Karpas-422 (cell line): ENCODE measurements around the gene KLHDC4. TPM values are rescaled to one million over a fixed set of nuclear protein-coding genes. Genes with fewer than 3 reads are reported as not detected.
A peak's percentile ranks its signal among the peaks of the same experiment; 100 is the strongest.

Source experiments
- DNase-seq: peaks from one replicate; pipeline ENCODE4 v3.0.0-alpha.2; 2015
- H2AFZ ChIP-seq: fragments of 200-600 bp; sonication (generic); 2 replicates; pipeline ENCODE4 v1.6.1; 2014; ENCODE audit warnings: antibody characterized with exemption, low read length, mixed read lengths
- H3K27ac ChIP-seq: fragments of 200-600 bp; sonication (generic); 2 replicates; pipeline ENCODE4 v1.5.1; 2014; ENCODE audit warnings: mild to moderate bottlenecking, low read length, moderate library complexity
- H3K27me3 ChIP-seq: fragments of 200-600 bp; sonication (generic); 2 replicates; pipeline ENCODE4 v1.6.1; 2014; ENCODE audit warnings: low read length, mixed read lengths
- H3K36me3 ChIP-seq: fragments of 200-600 bp; sonication (generic); 2 replicates; pipeline ENCODE4 v1.6.1; 2014; ENCODE audit warnings: low read length, mixed read lengths; ENCODE audit not compliant: insufficient read depth
- H3K4me1 ChIP-seq: fragments of 200-600 bp; sonication (generic); 2 replicates; pipeline ENCODE4 v1.6.1; 2014; ENCODE audit warnings: mild to moderate bottlenecking, low read length, mixed read lengths
- H3K4me2 ChIP-seq: fragments of 200-600 bp; sonication (generic); 2 replicates; pipeline ENCODE4 v1.6.1; 2014; ENCODE audit warnings: low read length, low read depth, mild to moderate bottlenecking; ENCODE audit not compliant: poor library complexity, severe bottlenecking
- H3K4me3 ChIP-seq: fragments of 200-600 bp; sonication (generic); 2 replicates; pipeline ENCODE4 v1.5.1; 2014; ENCODE audit warnings: mild to moderate bottlenecking, antibody characterized with exemption, low read length, mixed read lengths
- H3K79me2 ChIP-seq: fragments of 200-600 bp; sonication (generic); 2 replicates; pipeline ENCODE4 v1.6.1; 2014; ENCODE audit warnings: mild to moderate bottlenecking, low read length, mixed read lengths
- H3K9ac ChIP-seq: fragments of 200-600 bp; sonication (generic); 2 replicates; pipeline ENCODE4 v1.6.0; 2014; ENCODE audit warnings: low read length
- H3K9me2 ChIP-seq: fragments of 200-600 bp; sonication (generic), shearing (Covaris generic); replicated peaks from 2 replicates; pipeline ENCODE4 v1.6.0; 2014; ENCODE audit warnings: mild to moderate bottlenecking, low read length, moderate library complexity; ENCODE audit not compliant: insufficient read depth
- H3K9me3 ChIP-seq: fragments of 300-700, 200-600 bp; sonication (generic); 2 replicates; pipeline ENCODE4 v1.6.1; 2014; ENCODE audit warnings: low read length, mixed read lengths
- H4K20me1 ChIP-seq: fragments of 200-600 bp; sonication (generic); 2 replicates; pipeline ENCODE4 v1.6.1; 2014; ENCODE audit warnings: mild to moderate bottlenecking, antibody characterized with exemption, low read length, low read depth; ENCODE audit not compliant: insufficient read depth
- total RNA-seq: library from RNA; depleted of rRNA; stranded (reverse); fragments of >200 nt; shearing (Covaris generic); gene quantifications from 2 replicates; pipeline ENCODE4 v1.2.3, GENCODE V29; 2014; ENCODE audit warnings: low replicate concordance

The KLHDC4 gene
- total RNA-seq, 1 experiment from 2014 or later = 21.1 TPM

DNA sequence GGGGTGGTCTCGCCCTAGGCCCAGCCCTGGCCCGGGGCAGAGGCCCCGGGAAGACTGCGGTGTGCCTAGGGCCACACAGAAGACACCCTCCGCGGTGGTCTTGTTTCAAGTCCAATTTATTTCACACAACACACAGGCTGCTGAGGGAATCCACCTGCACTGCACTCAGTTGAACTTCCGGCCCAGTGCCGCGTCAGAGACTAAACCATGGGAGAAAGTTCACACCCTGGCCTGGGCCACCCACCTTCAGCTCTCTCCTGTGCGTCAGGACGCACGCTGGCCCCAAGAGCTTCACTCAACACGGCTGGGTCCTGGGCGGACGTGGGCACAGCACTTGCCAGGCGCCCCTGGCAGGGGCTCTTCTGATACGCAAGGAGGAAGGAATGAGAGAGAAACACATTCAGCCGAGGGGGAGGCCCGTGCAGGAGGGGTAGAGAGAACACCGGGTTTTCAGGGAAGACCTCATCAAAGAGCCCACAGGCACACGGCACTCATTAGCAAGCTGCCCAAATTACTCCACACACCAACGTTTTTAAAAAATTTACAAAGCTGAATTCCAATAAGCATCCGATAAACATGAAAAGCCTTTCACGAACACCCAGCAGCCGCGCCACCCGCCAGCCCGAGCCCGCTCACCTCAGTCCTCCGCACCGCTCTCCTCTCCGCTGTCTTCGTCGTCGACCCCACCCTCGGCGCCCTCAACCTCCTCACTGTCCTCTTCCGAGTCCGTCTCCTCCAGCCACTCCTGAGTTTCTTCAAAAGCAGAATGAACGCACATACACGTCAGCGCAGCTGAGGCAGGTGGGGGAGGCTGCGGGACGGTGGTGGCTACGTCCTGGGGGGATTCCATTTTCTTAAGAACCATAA lies 57.8 kb downstream of the KLHDC4 start:
- Histone ChIP-seq H3K4me1 (peaks cover 11% of the 10 kb centered on the region), H3K9me3 (no peaks in the 10 kb centered on the region), H3K36me3 (no peaks in the 10 kb centered on the region), H3K27ac (no peak overlapping the region), H3K79me2 (no peaks in the 10 kb centered on the region), H3K4me2 (no peak overlapping the region), H3K27me3 (no peaks in the 10 kb centered on the region), H3K9ac (no peak overlapping the region), H2AFZ (no peak overlapping the region), H3K4me3 (no peak overlapping the region), H3K9me2 (no peaks in the 10 kb centered on the region), H4K20me1 (no peaks in the 10 kb centered on the region)
- no peak for DNase-seq

- H3K9me2 ChIP-seq = no peaks in the 10 kb centered on the region
- no peaks in the 10 kb centered on the region for H3K27me3 ChIP-seq
- H3K9me3 ChIP-seq = no peaks in the 10 kb centered on the region
- DNase-seq = no peak
- H3K36me3 ChIP-seq = no peaks in the 10 kb centered on the region
- no peak overlapping the region for H3K9ac ChIP-seq
- no peaks in the 10 kb centered on the region for H3K79me2 ChIP-seq
- H2AFZ ChIP-seq = no peak overlapping the region
- H3K4me1 ChIP-seq = peaks cover 19% of the 10 kb centered on the region
- H3K27ac ChIP-seq = no peak overlapping the region
- H4K20me1 ChIP-seq = no peaks in the 10 kb centered on the region
- H3K4me3 ChIP-seq = no peak overlapping the region
- H3K4me2 ChIP-seq = no peak overlapping the region
Observed at GRCh38 chr16:87707097-87707496, 58.7 kb downstream of the KLHDC4 start.

DNA sequence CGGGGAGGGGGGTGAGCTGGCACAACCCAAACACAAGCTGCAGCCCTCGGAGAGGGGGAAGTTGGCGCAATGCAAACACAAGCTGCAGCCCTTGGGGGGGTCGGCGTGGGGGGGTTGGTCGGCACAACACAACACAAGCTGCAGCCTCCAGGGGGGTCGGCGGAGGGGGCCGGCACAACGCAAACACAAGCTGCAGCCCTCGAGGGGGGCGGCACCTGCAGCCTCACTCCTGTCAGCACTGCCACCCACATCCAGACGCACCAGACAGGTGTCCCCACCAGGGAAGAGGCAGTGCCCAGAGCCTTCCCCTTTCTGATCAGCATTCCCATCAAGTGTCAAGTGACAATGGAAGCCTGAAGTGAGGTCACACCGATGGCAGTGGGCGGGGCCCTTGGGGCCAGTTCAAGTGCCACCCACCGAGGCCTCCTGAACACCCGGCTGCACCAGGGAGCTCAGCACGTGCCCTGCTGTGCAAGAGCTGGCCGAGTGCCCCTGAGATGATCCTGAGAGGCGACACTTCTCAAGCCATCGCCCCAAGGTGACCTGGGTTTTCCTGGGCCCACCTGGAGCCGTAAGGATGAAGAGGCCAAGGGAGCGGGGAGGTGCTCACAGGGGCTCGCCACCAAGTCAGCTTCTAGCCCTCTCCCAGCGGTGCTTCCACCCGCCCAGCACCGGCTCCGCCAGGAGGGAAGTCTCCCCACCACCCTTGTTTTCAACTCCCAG lies 59.3 kb downstream of the KLHDC4 start:
- Histone ChIP-seq H3K9ac (no peak overlapping the region), H3K36me3 (no peaks in the 10 kb centered on the region), H3K79me2 (no peaks in the 10 kb centered on the region)

DNA sequence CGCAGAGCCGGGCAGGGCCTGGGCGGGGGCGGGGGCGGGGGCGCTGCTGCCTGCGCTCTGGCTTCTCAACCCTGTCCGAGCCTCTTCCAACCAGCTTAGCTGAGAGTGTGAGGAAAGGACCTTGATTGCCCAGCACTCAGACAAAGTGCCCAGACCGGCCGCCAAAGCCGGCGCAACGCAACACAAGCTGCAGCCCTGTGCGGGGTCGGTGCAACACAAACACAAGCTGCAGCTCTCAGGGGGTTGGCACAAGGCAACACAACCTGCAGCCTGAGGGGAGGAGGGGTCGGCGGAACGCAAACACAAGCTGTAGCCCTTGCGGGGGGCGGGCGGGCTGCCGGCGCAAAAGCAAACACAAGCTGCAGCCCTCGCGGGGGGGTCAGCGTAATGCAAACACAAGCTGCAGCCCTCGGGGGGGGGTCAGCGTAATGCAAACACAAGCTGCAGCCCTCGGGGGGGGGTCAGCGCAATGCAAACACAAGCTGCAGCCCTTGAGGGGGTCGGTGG lies 60.0 kb downstream of the KLHDC4 start:
- Histone ChIP-seq H3K27ac (no peak overlapping the region), H3K9me3 (no peaks in the 10 kb centered on the region), H3K9ac (no peak overlapping the region), H3K79me2 (no peaks in the 10 kb centered on the region), H3K4me3 (no peak overlapping the region), H2AFZ (no peak overlapping the region), H3K4me2 (no peak overlapping the region), H3K9me2 (no peaks in the 10 kb centered on the region), H4K20me1 (no peaks in the 10 kb centered on the region), H3K36me3 (no peaks in the 10 kb centered on the region), H3K27me3 (no peaks in the 10 kb centered on the region), H3K4me1 (peaks cover 32% of the 10 kb centered on the region)
- DNase-seq = no peak

More for the DNA sequence above, 59.3 kb downstream of the KLHDC4 start:
- H3K9me2 ChIP-seq = no peaks in the 10 kb centered on the region
- DNase-seq = no peak
- H3K4me2 ChIP-seq = no peak overlapping the region
- H3K4me3 ChIP-seq = no peak overlapping the region
- no peak overlapping the region for H2AFZ ChIP-seq
- H3K27ac ChIP-seq = no peak overlapping the region
- H3K27me3 ChIP-seq = no peaks in the 10 kb centered on the region
- no peaks in the 10 kb centered on the region for H4K20me1 ChIP-seq
- no peaks in the 10 kb centered on the region for H3K9me3 ChIP-seq
- H3K4me1 ChIP-seq = peaks cover 26% of the 10 kb centered on the region

DNA sequence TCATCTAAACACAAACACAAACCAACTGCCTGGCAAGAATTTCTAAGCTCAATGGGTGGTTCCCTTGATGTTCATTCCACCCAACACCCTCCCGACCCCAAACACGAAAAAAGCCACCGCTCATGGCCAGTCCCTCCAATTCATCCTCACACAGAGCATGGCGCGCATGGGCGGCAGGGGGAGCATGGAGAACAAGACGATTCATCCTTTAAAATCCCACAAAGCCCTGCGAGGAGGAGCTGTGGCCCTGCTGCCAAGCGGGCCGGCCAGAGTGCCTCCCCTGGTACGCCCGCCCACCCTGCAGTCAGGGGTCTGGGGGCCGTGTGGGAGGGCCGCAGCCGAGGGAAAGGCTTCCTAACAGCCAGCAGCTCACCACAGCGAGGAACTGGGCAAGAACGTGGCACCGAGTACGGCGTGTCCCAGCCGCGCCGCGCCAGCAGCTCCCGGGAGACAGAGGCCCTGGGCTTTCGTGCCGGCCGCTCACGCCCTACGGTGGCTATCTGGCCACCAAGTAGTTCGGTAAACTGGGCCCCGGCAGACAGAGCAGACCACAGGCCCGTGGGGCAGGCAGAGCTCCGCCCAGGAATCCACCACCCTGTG lies 60.9 kb downstream of the KLHDC4 start:
- no peaks in the 10 kb centered on the region for H3K79me2 ChIP-seq
- no peak overlapping the region for H3K27ac ChIP-seq
- H3K9ac ChIP-seq = no peak overlapping the region
- no peaks in the 10 kb centered on the region for H4K20me1 ChIP-seq
- H3K9me2 ChIP-seq = no peaks in the 10 kb centered on the region
- peaks cover 38% of the 10 kb centered on the region for H3K4me1 ChIP-seq
- H3K27me3 ChIP-seq = no peaks in the 10 kb centered on the region
- no peak for DNase-seq
- H3K4me2 ChIP-seq = no peak overlapping the region
- no peaks in the 10 kb centered on the region for H3K9me3 ChIP-seq
- H3K4me3 ChIP-seq = no peak overlapping the region
- no peak overlapping the region for H2AFZ ChIP-seq
- no peaks in the 10 kb centered on the region for H3K36me3 ChIP-seq

GRCh38 chr16:87703835-87704375 lies 61.9 kb downstream of the KLHDC4 start:
- H3K4me3 ChIP-seq = no peak overlapping the region
- no peaks in the 10 kb centered on the region for H3K79me2 ChIP-seq
- no peak overlapping the region for H3K4me2 ChIP-seq
- peaks cover 47% of the 10 kb centered on the region for H3K4me1 ChIP-seq
- H3K9ac ChIP-seq = no peak overlapping the region
- DNase-seq = no peak
- H3K27ac ChIP-seq = no peak overlapping the region
- no peak overlapping the region for H2AFZ ChIP-seq
- H3K9me2 ChIP-seq = no peaks in the 10 kb centered on the region
- H3K36me3 ChIP-seq = no peaks in the 10 kb centered on the region
- H4K20me1 ChIP-seq = no peaks in the 10 kb centered on the region
- no peaks in the 10 kb centered on the region for H3K27me3 ChIP-seq
- no peaks in the 10 kb centered on the region for H3K9me3 ChIP-seq

DNA sequence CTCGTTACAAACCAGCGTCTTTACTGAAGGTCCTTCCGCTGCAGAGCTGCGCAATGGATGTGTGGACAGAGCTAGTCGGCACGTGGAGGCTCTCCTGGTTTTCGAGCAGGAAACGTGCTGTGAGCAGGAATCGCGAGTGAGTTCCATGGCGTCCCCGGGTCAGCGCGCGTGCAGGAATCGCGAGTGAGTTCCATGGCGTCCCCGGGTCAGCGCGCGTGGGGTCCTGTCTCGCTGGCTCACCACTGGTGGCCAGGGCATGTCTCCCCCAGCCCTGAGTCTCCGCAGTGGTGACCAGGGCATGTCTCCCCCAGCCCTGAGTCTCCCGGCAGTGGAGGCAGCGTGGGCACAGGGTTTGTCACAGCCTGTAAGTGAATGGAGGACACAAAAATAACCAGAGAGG lies 62.7 kb downstream of the KLHDC4 start:
- peak overlapping the region; percentile 53 for H3K4me2 ChIP-seq
- H3K9me3 ChIP-seq = no peaks in the 10 kb centered on the region
- no peaks in the 10 kb centered on the region for H3K79me2 ChIP-seq
- H3K9ac ChIP-seq = peak overlapping the region; percentile 65
- H4K20me1 ChIP-seq = no peaks in the 10 kb centered on the region
- peaks cover 55% of the 10 kb centered on the region for H3K4me1 ChIP-seq
- H3K4me3 ChIP-seq = no peak overlapping the region
- H2AFZ ChIP-seq = no peak overlapping the region
- DNase-seq = no peak
- no peaks in the 10 kb centered on the region for H3K27me3 ChIP-seq
- no peaks in the 10 kb centered on the region for H3K9me2 ChIP-seq
- no peaks in the 10 kb centered on the region for H3K36me3 ChIP-seq
- peak overlapping the region; percentile 90 for H3K27ac ChIP-seq
